ES-I3 (cell line): Measurements from ENCODE around the gene MALAT1.
"Not testable (repeated sequence)": the region's sequence is repeated elsewhere in the genome, so short reads cannot be mapped to it uniquely, and the experiment has no call there.

Source experiments
- H3K36me3 ChIP-seq: 2 replicates; pipeline ENCODE4 v1.6.1; 2013; ENCODE audit warnings: mild to moderate bottlenecking, low read length, control low read depth, moderate library complexity; ENCODE audit not compliant: insufficient read depth
- H3K4me1 ChIP-seq: 2 replicates; pipeline ENCODE4 v1.6.1; 2013; ENCODE audit warnings: mild to moderate bottlenecking, control low read depth, low read length; ENCODE audit not compliant: insufficient read depth
- H3K9ac ChIP-seq: 2 replicates; pipeline ENCODE4 v1.6.1; 2013; ENCODE audit warnings: low read depth, mild to moderate bottlenecking, low read length, moderate library complexity
- H3K9me3 ChIP-seq: 2 replicates; pipeline ENCODE4 v1.6.1; 2013; ENCODE audit warnings: mild to moderate bottlenecking, low read length, moderate library complexity; ENCODE audit not compliant: control insufficient read depth, insufficient read depth

The MALAT1 gene

GRCh38 chr11:65506772-65507505 is 8.1 kb downstream of the MALAT1 start:
- no peaks in the 10 kb centered on the region for H3K9me3 ChIP-seq
- peak overlapping the region; percentile 21; the same call in 1 of the 2 replicates for H3K9ac ChIP-seq
- peaks cover 39% of the 10 kb centered on the region for H3K36me3 ChIP-seq
- H3K4me1 ChIP-seq = peaks cover 8% of the 10 kb centered on the region

GRCh38 chr11:65512311-65512710 is 13.5 kb downstream of the MALAT1 start:
- not testable (repeated sequence) for H3K9me3 ChIP-seq, H3K9ac ChIP-seq, H3K36me3 ChIP-seq, H3K4me1 ChIP-seq

- Histone ChIP-seq H3K4me1 (no peaks in the 10 kb centered on the region), H3K9ac (no peak overlapping the region), H3K9me3 (no peaks in the 10 kb centered on the region), H3K36me3 (no peaks in the 10 kb centered on the region)
Observed at GRCh38 chr11:65516135-65516968, 17.5 kb downstream of the MALAT1 start.

GRCh38 chr11:65518941-65519549 is 20.2 kb downstream of the MALAT1 start:
- not testable (repeated sequence) for H3K9ac ChIP-seq, H3K36me3 ChIP-seq, H3K9me3 ChIP-seq, H3K4me1 ChIP-seq

- H3K9ac ChIP-seq, H3K36me3 ChIP-seq, H3K4me1 ChIP-seq, H3K9me3 ChIP-seq: not testable (repeated sequence)
Observed at GRCh38 chr11:65521777-65522521, 23.1 kb downstream of the MALAT1 start.

- not testable (repeated sequence) for H3K9ac ChIP-seq, H3K36me3 ChIP-seq, H3K4me1 ChIP-seq, H3K9me3 ChIP-seq
Observed at GRCh38 chr11:65522718-65523630, 24.1 kb downstream of the MALAT1 start.

- H3K9ac ChIP-seq, H3K9me3 ChIP-seq, H3K4me1 ChIP-seq, H3K36me3 ChIP-seq: not testable (repeated sequence)
Observed at GRCh38 chr11:65523631-65523968, 24.8 kb downstream of the MALAT1 start.

GRCh38 chr11:65524014-65524740 is 25.3 kb downstream of the MALAT1 start:
- Histone ChIP-seq H3K4me1 (peaks cover 7% of the 10 kb centered on the region; the same call in 1 of the 2 replicates), H3K9me3 (no peaks in the 10 kb centered on the region), H3K9ac (peak overlapping the region; percentile 25), H3K36me3 (no peaks in the 10 kb centered on the region; the same call in 1 of the 2 replicates)

GRCh38 chr11:65524741-65525545 is 26.1 kb downstream of the MALAT1 start, which contains the start of gene SCYL1:
TSS of gene SCYL1 (plus strand) at chr11:65525083. CDS start at chr11:65525154, 71 bp downstream.
- H3K4me1 ChIP-seq = peaks cover 7% of the 10 kb centered on the region; the same call in 1 of the 2 replicates
- H3K36me3 ChIP-seq = no peaks in the 10 kb centered on the region; the same call in 1 of the 2 replicates
- H3K9ac ChIP-seq = peak within 1 kb of the TSS; percentile 98
- H3K9me3 ChIP-seq = no peaks in the 10 kb centered on the region

GRCh38 chr11:65525546-65526480 is 27.0 kb downstream of the MALAT1 start:
- Histone ChIP-seq H3K36me3 (peaks cover under 1% of the 10 kb centered on the region), H3K4me1 (peaks cover 7% of the 10 kb centered on the region; the same call in 1 of the 2 replicates), H3K9ac (peak overlapping the region; percentile 98), H3K9me3 (no peaks in the 10 kb centered on the region)

GRCh38 chr11:65526744-65527143 is 27.9 kb downstream of the MALAT1 start:
- Histone ChIP-seq H3K4me1 (peaks cover 7% of the 10 kb centered on the region; the same call in 1 of the 2 replicates), H3K9ac (no peak overlapping the region), H3K36me3 (peaks cover 4% of the 10 kb centered on the region), H3K9me3 (no peaks in the 10 kb centered on the region)
